IMR-90 (cell line): ENCODE data around the gene COX17. TPM values are rescaled to one million over a fixed set of nuclear protein-coding genes. Genes with fewer than 3 reads are reported as not detected.

Experiments used
- ATAC-seq: fragments of 200-7000 bp; cut with Tn5 transposase; 2 replicates; pipeline ENCODE4 v1.9.1; 2020; ENCODE audit warnings: low read depth, mild to moderate bottlenecking, moderate library complexity
- BruUV-seq: library from RNA; stranded (reverse); fragments of 400-500 nt; replicated peaks from 2 replicates; lab custom pipeline; 2021; lab: Mats Ljungman, UMichigan
- CTCF ChIA-PET: fragments of 300-600 bp; formaldehyde crosslinking; extraction: SDS; loops from one replicate; lab custom pipeline; 2021; ENCODE audit warnings: antibody characterized with exemption; lab: Yijun Ruan, JAX
- POLR2A ChIA-PET: fragments of 300-600 bp; sonication (Branson Sonifier 250); formaldehyde crosslinking; loops from one replicate; lab custom pipeline; 2022; ENCODE audit warnings: antibody characterized with exemption; ENCODE audit not compliant: unreplicated experiment; lab: Charles Lee
- DNase-seq: peaks from one replicate; pipeline ENCODE4 v3.0.0; 2013
- H2AFZ ChIP-seq: replicated peaks from 2 replicates; pipeline ENCODE3; 2013; ENCODE audit warnings: low read length, mild to moderate bottlenecking; ENCODE audit not compliant: poor library complexity
- H2AK5ac ChIP-seq: 2 replicates; pipeline ENCODE4 v1.6.1; 2013; ENCODE audit warnings: low read depth, low read length, inconsistent platforms
- H2AK9ac ChIP-seq: replicated peaks from 2 replicates; pipeline ENCODE3; 2013; ENCODE audit warnings: mild to moderate bottlenecking, low read depth, low read length, moderate library complexity; ENCODE audit not compliant: poor library complexity
- H2BK120ac ChIP-seq: 2 replicates; pipeline ENCODE4 v1.6.1; 2013; ENCODE audit warnings: low read depth, low read length, inconsistent platforms
- H2BK15ac ChIP-seq: 3 replicates; pipeline ENCODE4 v1.6.1; 2013; ENCODE audit warnings: low read depth, low read length, inconsistent platforms
- H2BK20ac ChIP-seq: 2 replicates; pipeline ENCODE4 v1.6.1; 2013; ENCODE audit warnings: low read depth, mild to moderate bottlenecking, inconsistent platforms, low read length, moderate library complexity
- H2BK5ac ChIP-seq: 2 replicates; pipeline ENCODE4 v1.6.1; 2013; ENCODE audit warnings: mild to moderate bottlenecking, low read depth, low read length, inconsistent platforms; ENCODE audit not compliant: poor library complexity, severe bottlenecking
- H3K14ac ChIP-seq: replicated peaks from 2 replicates; pipeline ENCODE4 v1.6.1; 2013; ENCODE audit warnings: low read depth, low read length, inconsistent platforms
- H3K18ac ChIP-seq: 2 replicates; pipeline ENCODE4 v1.6.1; 2013; ENCODE audit warnings: low read depth, low read length, control low read depth
- H3K23ac ChIP-seq: 2 replicates; pipeline ENCODE4 v1.6.1; 2013; ENCODE audit warnings: low read depth, low read length, inconsistent platforms
- H3K27ac ChIP-seq: 2 replicates; pipeline ENCODE4 v1.5.1; 2013; ENCODE audit warnings: mild to moderate bottlenecking, control low read depth, low read length; ENCODE audit not compliant: insufficient read depth
- H3K27me3 ChIP-seq: 2 replicates; pipeline ENCODE4 v1.6.1; 2013; ENCODE audit warnings: low read length; ENCODE audit not compliant: control insufficient read depth, insufficient read depth
- H3K36me3 ChIP-seq: 2 replicates; pipeline ENCODE4 v1.6.1; 2013; ENCODE audit warnings: low read length, mixed read lengths; ENCODE audit not compliant: control insufficient read depth, insufficient read depth
- H3K4ac ChIP-seq: 2 replicates; pipeline ENCODE4 v1.6.1; 2013; ENCODE audit warnings: low read depth, low read length, inconsistent platforms
- H3K4me1 ChIP-seq: 2 replicates; pipeline ENCODE4 v1.6.1; 2013; ENCODE audit warnings: low read length, mixed read lengths; ENCODE audit not compliant: control insufficient read depth, insufficient read depth
- H3K4me2 ChIP-seq: 2 replicates; pipeline ENCODE4 v1.6.1; 2013; ENCODE audit warnings: low read depth, mild to moderate bottlenecking, control low read depth, low read length, moderate library complexity
- H3K4me3 ChIP-seq: 2 replicates; pipeline ENCODE4 v1.5.1; 2013; ENCODE audit warnings: low read depth, mild to moderate bottlenecking, control low read depth, low read length, moderate library complexity; ENCODE audit not compliant: insufficient read depth
- H3K56ac ChIP-seq: 2 replicates; pipeline ENCODE4 v1.6.1; 2013; ENCODE audit warnings: low read length, inconsistent platforms; ENCODE audit not compliant: insufficient read depth; ENCODE audit errors: extremely low read depth
- H3K79me1 ChIP-seq, 2 experiments: 2 replicates each; pipeline ENCODE4 v1.6.1; 2013; ENCODE audit warnings: low read length in 2 of 2, inconsistent platforms in 1 of 2, low read depth in 1 of 2
- H3K9ac ChIP-seq: 2 replicates; pipeline ENCODE4 v1.6.1; 2013; ENCODE audit warnings: low read depth, low read length, control low read depth
- H3K9me1 ChIP-seq: 2 replicates; pipeline ENCODE4 v1.6.1; 2013; ENCODE audit warnings: low read length, inconsistent platforms; ENCODE audit not compliant: insufficient read depth
- H3K9me3 ChIP-seq: 2 replicates; pipeline ENCODE4 v1.6.1; 2013; ENCODE audit warnings: low read length; ENCODE audit not compliant: control insufficient read depth, insufficient read depth
- H4K20me1 ChIP-seq: 2 replicates; pipeline ENCODE4 v1.6.1; 2013; ENCODE audit warnings: low read length, inconsistent platforms; ENCODE audit not compliant: insufficient read depth
- H4K5ac ChIP-seq: 2 replicates; pipeline ENCODE4 v1.6.1; 2013; ENCODE audit warnings: mild to moderate bottlenecking, low read depth, low read length, control low read depth
- H4K8ac ChIP-seq, 2 experiments: 2 replicates each; pipeline ENCODE4 v1.6.1; 2013; ENCODE audit warnings: low read depth in 2 of 2, low read length in 2 of 2, control low read depth in 1 of 2, inconsistent platforms in 1 of 2
- H4K91ac ChIP-seq: 2 replicates; pipeline ENCODE4 v1.6.1; 2013; ENCODE audit warnings: low read depth, low read length, inconsistent platforms; ENCODE audit not compliant: insufficient read depth
- BHLHE40 ChIP-seq: fragments of 150-350 bp; IDR thresholded peaks from 2 replicates; pipeline ENCODE4 v1.6.1; 2016; ENCODE audit warnings: mild to moderate bottlenecking, low read depth, low read length
- CEBPB ChIP-seq: IDR thresholded peaks from 2 replicates; pipeline ENCODE4 v1.6.1; 2012; ENCODE audit warnings: low read depth, low read length, improper control_type of control experiment
- CTCF ChIP-seq: conservative IDR thresholded peaks from 2 replicates; pipeline ENCODE4 v1.5.1; 2012; ENCODE audit warnings: mild to moderate bottlenecking, low read depth, low read length, improper control_type of control experiment
- ELK1 ChIP-seq: fragments of 150-350 bp; IDR thresholded peaks from 2 replicates; pipeline ENCODE4 v1.6.1; 2016; ENCODE audit warnings: low read depth, mild to moderate bottlenecking, low read length, moderate library complexity, borderline replicate concordance
- MAZ ChIP-seq: IDR thresholded peaks from 2 replicates; pipeline ENCODE4 v1.6.1; 2012; ENCODE audit warnings: low read depth, mild to moderate bottlenecking, low read length, improper control_type of control experiment, moderate library complexity, borderline replicate concordance
- POLR2A ChIP-seq: IDR thresholded peaks from 2 replicates; pipeline ENCODE4 v1.6.1; 2012; ENCODE audit warnings: mild to moderate bottlenecking, low read depth, low read length
- SMC3 ChIP-seq: fragments of 150-350 bp; IDR thresholded peaks from 2 replicates; pipeline ENCODE4 v1.6.1; 2016; ENCODE audit warnings: low read depth, mild to moderate bottlenecking, antibody characterized with exemption, low read length, moderate library complexity
- WGBS, 2 experiments: methylation state at CpG; one replicate each; pipeline versions ENCODE4 v1.1.5 to v1.1.7; 2013; ENCODE audit warnings: missing lambda C conversion rate in 2 of 2; ENCODE audit not compliant: insufficient read length in 1 of 2; ENCODE audit errors: extremely low coverage in 2 of 2; 5-methylcytosine and 5-hydroxymethylcytosine counted together
- dilution Hi-C: fragments of 300-500 bp; cut with HindIII; formaldehyde crosslinking; loops from one replicate; pipeline ENCODE4 v1.14.3; 2018; ENCODE audit warnings: low sequenced_read_pairs; ENCODE audit not compliant: unreplicated experiment
- in situ Hi-C: fragments of 300-500 bp; cut with MboI; formaldehyde crosslinking; loops from 3 replicates; pipeline ENCODE4 v1.14.3; 2019; ENCODE audit warnings: low sequenced_read_pairs, inconsistent platforms, mixed read lengths
- intact Hi-C: fragments of 100-400 bp; cut with micrococcal nuclease; formaldehyde crosslinking; loops from 2 replicates; pipeline ENCODE4 v1.10.0; 2022
- polyA plus RNA-seq, 3 experiments: library from polyadenylated mRNA; depleted of rRNA; stranded (reverse); fragments of >200 nt; gene quantifications; 2 replicates each; pipeline ENCODE4 v1.2.3, GENCODE V29; 2012; ENCODE audit warnings: low replicate concordance in 1 of 3
- total RNA-seq: library from RNA; depleted of rRNA; stranded (reverse); fragments of >200 nt; gene quantifications from 2 replicates; pipeline ENCODE4 v1.2.3, GENCODE V29; 2012

Gene COX17
- total and polyA plus RNA-seq, 2 of the 4 experiments (the other 2 are of a cell fraction), result 2.0 to 24.5 TPM

- Histone ChIP-seq H3K36me3 (no peaks in the 10 kb centered on the region), H3K4me3 (no peak overlapping the region), H3K79me1 (no peaks in the 10 kb centered on the region), H4K5ac (no peak overlapping the region), H3K27me3 (no peaks in the 10 kb centered on the region), H3K9me3 (no peaks in the 10 kb centered on the region), H3K9me1 (peaks cover 11% of the 10 kb centered on the region), H3K14ac (no peak overlapping the region), H3K4me1 (peaks cover 18% of the 10 kb centered on the region), H3K18ac (no peak overlapping the region), H3K4ac (no peak overlapping the region), H2AFZ (no peak overlapping the region), H3K56ac (no peak overlapping the region), H3K4me2 (no peak overlapping the region), H3K27ac (no peak overlapping the region), H2AK9ac (no peak overlapping the region), H4K20me1 (no peaks in the 10 kb centered on the region), H2BK120ac (no peak overlapping the region), H2BK5ac (no peak overlapping the region), H3K9ac (no peak overlapping the region), H4K8ac (no peak overlapping the region), H2BK15ac (no peak overlapping the region), H2BK20ac (no peak overlapping the region; the same call in 1 of the 2 replicates), H3K23ac (no peak overlapping the region), H4K91ac (no peak overlapping the region), H2AK5ac (no peak overlapping the region)
- CTCF ChIA-PET, result no interaction called here
- no peak for ATAC-seq
- no CpG with 5 or more reads among the region's 2 CpGs for WGBS, 2 experiments
- BruUV-seq, result no TSS peak
- no peak for DNase-seq
- dilution Hi-C loops (no loop called here), in situ Hi-C loops (no loop called here), intact Hi-C loops (no loop called here)
- POLR2A ChIA-PET, result no interaction called here
- TF ChIP-seq CTCF, result no peak
- no peak for TF ChIP-seq ELK1
- TF ChIP-seq SMC3, result no peak
- TF ChIP-seq CEBPB, result no peak
- no peak for TF ChIP-seq POLR2A
- no peak for TF ChIP-seq MAZ
- TF ChIP-seq BHLHE40, result no peak
Observed at GRCh38 chr3:119641416-119641815, 35.8 kb downstream of the COX17 start.
